Activated CD8-positive, alpha-beta memory T cell treated with anti-CD3 and anti-CD28 coated beads for 24 hours (primary cell): ENCODE results near the gene SYCE3.
"Not testable (repeated sequence)": the region's sequence is repeated elsewhere in the genome, so short reads cannot be mapped to it uniquely, and the experiment has no call there.

Experiments used
- DNase-seq: peaks from one replicate; pipeline ENCODE4 v3.0.0-alpha.2; 2020

Gene SYCE3

DNA sequence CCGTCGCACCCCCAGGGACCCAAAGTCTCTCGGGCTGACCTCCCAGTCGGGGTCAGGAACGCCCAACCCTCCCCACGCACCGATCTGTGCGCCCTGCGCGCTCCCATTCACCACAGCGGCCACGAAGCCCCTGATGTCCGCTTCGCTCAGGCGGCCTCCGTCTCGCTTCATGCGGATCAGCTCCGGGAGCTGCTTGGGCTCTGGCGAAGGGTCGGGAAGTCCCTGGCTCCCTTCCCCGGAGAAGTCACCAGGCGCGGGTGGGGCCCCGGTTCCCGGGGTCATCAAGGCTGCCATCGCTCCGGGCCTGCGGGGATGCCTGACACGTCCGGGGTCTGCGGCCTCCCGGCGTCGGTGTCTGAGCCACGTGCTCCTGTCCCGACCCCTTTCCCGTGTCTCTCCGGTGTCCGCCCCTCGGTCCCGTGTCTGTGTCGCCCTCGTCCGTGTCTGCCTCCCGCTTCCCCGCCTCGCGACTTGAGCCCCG is 33.3 kb downstream of the SYCE3 start:
- DNase-seq, result no peak

DNA sequence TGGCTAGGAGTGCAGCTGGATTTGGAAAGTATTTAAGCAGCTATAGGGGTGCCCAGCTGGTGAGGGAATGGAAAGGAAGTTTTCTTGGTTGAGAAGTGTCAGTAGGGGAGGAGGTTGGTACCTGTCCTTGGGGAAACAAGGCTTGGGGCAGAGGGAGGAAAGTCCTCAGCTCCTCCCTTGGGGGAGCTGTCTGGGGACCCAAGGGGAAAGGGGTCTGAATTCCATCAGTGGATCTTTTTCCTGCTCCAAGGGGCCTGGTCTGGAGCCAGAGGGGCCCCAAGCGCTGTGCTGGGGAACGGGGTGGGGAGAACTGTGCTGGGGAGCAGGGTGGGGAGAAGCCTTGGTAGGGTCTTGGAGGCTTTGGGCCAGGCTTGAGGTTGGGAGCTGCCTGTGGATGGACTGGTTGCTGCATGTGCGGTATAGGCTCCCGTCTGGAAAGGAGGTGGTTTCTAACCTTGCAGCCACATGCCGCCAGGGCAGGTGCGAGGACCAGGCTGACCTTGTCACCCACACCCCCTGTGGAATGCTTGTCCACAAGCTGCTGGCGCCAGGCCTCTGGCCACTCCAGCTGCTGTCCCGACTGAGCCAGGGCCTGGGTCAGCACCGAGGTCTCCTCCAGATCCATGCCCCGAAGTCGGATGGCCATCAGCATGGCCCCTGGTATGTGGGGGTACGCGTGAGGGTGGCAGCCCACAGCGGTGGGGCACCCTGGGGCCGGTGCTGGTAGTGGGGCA is 33.9 kb downstream of the SYCE3 start:
- DNase-seq, result peak; percentile 71

DNA sequence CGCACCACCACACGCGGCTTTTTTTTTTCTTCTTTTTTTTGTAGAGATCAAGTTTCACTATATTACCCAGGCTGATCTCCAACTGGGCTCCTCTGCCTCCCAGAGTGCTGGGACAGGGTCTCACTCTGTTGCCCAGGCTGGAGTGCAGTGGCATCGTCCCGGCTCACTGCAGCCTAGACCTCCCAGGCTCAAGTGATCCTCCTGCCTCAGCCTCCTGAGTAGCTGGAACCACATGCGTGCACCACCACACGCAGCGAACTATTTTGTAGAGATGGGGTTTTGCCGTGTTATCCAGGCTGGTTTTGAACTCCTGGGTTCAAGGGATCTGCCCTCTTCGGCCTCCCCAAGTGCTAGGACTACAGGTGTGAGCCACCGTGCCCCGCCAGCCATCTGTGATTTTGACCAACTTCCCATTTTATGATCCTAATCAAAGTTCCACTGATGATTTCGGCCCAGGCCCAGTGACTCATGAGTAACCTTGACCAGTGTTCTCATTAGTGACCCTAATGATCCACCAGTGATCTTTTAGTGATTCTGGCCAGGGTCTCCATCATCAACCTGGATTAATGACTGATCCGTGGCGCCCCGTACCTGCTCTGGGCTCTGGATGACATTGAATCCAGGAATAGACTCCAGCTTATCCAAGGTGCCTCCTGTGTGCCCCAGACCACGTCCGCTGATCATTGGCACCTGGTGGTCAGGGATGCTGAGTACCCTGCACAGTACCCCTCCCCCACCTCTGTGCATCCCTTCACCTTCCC is 34.6 kb downstream of the SYCE3 start:
- peak; percentile 63 for DNase-seq

DNA sequence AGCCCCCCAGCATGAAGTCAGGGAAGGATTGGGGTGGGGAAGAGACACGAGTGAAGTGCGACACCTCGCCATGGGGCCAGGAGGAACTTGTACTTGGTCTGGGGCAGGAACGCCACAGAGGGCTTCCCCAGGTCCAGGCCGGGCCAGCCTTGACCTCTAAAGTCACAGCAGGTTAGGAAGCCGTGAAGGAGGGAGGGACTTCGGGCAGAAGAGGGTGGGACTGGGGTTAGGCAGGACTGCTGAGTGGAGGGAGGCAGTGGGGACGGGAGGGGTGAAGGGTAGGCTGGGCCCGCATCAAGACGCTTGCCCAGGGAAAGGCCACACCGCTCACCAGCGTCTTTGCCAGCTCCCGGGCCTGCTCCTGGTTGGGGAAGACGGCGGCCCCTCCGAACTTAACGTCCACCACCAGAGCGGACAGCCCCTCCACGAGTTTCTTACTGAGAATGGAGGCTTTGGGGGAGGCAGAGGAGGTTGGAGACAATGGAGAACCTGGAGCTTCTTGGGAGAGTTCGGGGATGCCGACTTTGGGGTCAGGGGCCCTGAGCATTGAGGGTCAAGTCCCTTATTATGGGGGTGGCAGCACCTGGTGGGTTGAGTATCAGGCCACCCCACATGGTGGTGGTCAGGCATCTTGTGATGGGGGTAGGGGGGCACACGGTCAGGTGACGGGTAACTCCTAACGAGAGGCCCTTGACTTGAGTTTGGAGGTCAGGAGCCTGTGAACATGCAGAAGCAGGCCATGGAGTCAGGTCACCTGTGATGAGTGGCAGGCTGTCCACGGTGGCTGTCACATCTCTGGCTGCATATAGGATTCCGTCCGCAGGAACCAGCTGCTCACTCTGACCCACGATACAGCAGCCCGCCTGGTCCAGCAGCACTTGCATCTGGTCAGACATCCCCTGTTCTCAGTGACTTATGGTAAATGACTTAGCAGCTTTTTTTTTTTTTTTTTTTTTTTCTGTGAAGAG is 35.6 kb downstream of the SYCE3 start:
- peak; percentile 69 for DNase-seq

DNA sequence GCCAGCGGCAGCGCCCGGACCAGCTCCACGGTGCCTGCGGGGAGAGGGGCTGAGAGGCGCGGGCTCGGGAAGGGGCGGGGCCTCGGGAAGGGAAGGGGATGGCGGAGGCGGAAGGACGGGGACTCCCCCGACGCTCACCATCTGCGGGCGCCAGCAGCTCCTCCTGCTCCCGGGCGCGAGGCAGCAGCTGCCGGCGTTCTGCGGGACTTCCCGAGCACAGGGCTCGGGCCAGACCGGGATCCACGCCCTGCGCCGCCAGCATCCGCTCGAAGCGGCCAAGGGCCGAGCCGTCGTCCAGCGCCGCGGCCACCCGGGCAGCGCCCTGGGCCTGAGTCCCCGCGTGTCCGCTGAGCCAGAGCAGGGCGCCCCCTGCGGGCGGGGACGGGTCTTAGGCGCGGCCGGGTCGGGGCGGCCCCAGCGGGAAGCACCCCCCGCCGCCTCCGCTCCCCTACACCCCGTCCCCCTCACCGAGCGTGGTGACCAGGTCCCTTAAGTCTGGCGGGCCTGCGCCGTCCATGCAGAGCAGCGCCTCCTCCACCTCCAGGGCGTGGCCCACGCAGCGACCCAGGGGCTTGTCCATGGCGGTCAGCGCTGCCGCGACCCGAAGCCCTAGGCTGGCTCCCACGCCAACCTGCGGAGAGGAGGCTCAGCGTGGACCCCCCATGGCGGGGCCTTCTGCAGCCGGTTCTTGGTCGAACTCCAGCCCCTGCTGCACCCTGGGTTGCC is 36.4 kb downstream of the SYCE3 start:
- DNase-seq, result peak; percentile 94

DNA sequence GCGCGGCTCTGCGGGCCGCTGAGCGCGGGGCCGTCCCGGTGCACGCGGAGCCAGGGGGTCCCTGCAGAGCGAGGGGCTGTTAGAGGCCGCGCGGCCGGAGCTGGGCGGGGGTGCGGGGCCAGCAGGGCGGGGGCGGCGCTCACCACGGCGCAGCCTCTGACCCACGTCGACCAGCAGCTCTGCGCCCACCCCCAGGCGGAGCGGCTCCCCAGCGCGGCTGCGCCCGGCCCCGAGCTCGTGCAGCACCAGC is 36.9 kb downstream of the SYCE3 start:
- no peak for DNase-seq

DNA sequence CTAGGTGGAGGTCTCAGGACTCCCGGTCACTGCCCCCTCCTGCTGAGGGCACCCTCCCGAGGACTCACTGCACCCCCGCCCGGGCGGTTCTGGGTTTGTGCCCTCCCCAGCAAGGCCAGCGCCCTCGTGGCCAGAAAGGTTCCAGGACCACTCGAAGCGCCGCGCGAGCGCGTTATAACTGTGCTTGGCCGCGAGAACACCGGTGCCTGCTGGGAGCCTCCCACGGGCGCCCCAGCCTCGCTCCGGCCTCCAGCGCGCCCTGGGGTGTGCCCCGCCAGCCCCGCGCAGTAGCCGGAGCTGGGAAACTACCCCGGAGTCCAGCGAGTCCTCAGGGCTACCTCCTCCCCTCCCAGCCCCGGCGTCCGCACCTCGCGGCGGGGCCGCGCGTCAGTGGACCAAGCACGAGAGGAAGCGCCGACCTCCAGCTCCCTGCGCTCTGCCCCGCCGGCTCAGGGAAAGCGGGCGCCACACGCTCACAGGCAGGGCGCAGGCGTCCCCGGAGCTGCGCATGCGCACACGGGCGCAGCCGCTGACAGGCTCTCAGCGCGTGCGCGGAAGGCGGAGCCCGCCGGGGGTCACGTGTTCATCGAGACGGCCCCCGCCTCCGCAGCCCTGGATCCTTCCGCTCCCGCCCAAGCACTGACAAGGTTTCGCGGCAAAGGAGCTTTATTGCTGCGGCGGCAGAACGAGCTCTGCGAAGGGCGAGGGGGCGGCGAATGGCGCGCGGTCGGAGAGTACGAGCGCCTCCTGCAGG is 37.4 kb downstream of the SYCE3 start, which contains the start of gene SCO2:
Gene SCO2 (minus strand): TSS at position 495 of the 754 bp plus-strand sequence. CDS start 1,187 bp downstream, outside the sequence.
- DNase-seq, result peak; percentile 99

DNA sequence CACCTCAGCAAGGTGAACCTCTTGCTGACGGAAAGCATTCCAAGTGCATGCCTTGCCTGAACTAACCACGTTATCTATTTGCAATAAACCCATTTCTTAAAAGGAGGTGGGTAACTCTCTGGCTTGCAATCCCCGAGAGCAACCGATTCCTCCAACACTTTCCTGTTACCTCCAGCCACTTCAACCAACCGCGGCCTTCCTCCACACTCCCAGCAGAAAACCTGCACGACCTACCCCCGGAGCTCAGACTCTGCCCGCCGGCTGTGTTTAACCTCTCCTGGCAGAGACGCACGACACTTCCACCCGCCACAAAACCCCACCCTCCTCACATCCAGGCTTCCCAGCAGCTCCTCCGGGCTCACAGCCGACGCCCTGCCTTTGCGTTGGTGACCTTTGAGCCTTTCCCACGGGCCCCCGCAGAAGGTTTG is 38.0 kb downstream of the SYCE3 start:
- no peak for DNase-seq

DNA sequence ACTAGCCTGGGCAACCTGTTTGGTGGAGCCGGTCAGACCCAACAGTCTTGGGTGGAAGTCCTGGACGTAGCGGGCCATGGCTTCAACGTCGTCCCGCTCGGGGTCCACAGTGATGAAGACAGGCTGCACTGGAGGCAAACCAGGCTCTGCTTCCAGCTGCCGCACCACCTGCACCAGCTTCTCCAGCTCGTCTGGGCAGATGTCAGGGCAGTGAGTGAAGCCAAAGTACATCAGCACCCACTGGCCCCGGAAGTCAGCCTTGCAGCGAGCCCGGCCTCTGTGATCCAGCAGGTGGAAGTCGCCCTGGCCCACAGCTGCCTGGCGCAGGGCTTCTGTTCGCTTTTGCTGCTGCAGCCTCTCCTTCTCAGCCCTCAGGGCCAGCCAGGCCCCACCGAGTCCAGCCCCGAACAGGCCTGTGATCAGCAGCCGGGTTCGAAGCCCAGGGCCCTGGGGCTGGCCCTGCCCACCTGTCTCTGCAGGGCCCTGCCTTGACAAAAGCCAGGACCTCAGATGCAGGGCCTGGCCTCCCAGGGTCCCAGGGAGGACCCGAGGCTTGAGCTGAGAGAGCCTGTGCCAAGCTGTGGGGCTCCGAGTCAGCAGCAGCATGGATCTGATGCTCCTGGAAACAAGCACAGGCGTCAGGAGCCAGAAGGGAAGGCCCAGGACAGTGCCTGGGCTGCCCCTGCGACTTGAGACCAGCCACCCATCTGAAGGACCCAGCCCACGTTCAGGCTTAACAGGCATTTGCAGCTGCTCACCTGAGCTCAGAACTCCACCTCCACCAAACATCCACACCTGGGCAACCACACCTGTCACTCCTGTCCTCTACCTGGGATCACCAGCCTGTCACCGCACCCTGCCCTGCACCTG is 38.7 kb downstream of the SYCE3 start:
- DNase-seq, result no peak

DNA sequence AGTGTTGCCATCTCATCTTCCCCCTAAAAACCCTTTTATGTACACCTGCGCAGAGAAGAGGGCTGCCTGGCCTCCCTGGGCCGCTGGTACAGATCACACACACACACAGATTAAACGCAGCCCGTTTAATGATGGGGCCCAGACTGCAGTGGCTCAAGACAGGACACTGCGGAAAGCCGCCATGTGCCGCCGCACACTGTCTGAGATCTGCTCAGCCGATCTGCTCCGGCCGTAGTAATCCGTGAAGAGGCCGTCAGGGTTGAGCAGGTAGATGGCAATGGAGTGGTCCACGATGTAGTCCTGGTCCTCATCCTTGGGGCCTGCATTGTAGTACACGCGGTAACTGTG is 39.3 kb downstream of the SYCE3 start:
- no peak for DNase-seq

DNA sequence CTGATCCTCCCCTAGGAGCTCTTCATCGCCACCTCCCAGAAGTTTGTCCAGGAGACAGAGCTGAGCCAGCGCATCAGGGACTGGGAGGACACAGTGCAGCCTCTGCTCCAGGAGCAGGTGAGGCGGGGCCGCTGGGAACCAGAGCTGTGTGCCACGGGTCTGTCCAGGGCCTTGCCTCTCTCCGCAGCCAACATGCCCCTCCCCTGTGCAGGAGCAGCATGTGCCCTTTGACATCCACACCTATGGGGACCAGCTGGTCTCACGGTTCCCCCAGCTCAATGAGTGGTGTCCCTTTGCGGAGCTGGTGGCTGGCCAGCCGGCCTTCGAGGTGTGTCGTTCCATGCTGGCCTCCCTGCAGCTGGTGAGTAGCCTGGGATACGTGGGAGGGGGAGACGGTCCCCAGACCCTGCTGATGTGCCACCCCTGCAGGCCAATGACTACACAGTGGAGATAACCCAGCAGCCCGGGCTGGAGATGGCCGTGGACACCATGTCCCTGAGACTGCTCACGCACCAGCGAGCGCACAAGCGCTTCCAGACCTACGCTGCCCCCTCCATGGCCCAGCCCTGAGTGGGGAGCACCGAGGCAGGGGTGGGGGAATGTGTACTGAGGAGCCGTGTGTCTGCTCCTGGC is 39.8 kb downstream of the SYCE3 start:
- no peak for DNase-seq

DNA sequence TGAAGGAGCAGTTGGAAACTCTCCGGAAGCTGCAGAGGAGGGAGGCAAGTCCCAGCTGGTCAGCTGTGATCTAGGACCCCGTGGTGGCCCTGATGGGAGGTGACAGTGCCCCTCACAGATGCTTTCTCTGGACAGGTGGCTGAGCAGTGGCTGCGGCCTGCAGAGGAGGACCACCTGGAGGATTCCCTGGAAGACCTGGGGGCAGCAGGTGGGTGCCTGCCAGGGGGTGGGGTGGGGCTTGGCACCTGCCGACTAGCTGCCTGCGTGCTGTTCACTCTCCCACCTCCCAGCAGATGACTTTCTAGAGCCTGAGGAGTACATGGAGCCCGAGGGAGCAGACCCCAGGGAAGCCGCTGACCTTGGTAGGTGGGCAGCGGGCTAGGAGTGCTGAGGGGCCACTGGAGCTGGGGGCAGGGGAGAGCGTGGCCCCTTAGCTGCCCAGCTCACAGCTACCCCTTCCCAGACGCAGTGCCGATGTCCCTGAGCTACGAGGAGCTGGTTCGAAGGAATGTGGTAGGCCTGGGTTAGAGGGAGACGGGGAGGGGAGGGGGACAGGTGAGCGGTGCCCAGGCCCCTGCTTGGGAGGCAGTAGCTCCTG is 40.4 kb downstream of the SYCE3 start:
- no peak for DNase-seq

DNA sequence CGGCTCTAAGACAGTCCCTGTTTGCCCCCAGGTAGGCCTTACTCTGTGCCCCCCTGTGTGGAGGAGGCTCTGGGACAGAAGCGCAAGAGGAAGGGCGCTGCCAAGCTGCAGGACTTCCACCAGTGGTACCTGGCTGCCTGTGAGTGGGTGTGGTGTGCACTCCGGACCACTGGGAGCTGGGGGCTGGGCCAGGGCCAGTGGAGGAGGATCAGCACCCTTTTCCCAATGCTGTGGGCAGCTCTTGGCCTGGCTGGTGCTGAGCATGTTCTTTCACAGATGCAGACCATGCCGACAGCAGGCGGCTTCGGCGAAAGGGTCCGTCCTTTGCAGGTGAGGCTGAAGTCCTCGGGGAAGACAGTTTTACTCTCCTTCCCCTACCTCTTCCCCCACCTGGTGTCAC is 41.0 kb downstream of the SYCE3 start:
- no peak for DNase-seq

DNA sequence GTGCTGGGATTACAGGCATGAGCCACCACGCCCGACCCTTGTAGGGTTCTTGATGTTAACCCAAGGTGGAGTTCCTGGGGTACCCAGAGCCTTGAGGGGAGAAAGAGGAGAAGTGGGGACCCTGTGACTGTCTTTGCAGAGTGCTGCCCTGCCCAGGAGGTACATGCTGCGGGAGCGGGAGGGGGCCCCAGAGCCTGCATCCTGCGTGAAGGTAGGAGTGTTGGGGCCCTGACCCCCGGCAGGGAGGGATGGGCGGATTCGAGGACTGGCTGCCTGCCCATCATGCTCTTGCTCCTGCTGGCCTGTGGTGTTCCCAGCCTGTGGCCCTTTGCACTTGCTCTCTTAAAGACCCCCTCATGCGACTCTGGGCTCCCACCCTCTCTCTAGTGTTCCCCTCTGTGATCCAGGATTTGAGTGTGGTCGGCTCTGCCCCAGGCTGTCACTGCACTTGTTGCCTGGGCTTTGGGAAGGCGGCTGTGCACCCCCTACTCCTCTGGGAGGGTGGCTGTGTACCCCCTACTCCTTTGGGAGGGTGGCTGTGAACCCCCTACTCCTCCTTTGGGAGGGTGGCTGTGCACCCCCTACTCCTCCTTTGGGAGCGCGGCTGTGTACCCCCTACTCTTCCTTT is 41.8 kb downstream of the SYCE3 start:
- no peak for DNase-seq

DNA sequence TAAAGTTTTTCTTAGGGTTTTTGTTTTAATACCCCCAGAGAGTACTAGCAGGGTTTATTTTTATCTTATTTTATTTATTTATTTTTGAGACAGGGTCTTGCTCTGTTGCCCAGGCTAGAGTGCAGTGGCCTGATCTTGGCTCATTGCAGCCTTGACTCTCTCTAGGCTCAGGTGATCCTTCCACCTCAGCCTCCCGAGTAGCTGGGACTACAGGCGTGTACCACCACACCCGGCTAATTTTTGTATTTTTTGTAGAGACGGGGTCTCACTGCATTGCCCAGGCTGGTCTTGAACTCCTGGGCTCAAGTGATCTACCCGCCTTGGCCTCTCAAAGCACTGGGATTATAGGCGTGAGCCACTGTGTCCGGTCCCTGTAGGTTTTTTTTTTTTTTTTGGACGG is 42.5 kb downstream of the SYCE3 start:
- DNase-seq, result not testable (repeated sequence)

DNA sequence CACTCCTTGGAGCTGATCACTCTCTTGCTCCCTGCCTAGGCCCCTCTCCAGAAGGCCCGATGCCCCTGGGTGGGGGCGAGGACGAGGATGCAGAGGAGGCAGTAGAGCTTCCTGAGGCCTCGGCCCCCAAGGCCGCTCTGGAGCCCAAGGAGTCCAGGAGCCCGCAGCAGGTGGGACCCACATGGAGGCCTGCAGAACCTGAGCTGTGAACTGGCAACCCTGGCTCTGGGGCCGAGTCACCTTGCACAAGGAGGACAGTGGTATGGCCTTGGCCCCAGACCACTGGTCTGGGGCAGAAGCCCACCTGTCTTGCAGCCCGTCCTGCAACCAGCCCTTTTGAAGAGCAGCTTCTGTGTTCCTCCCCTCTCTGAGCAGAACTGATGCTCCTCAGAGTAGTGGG is 43.6 kb downstream of the SYCE3 start:
- no peak for DNase-seq

DNA sequence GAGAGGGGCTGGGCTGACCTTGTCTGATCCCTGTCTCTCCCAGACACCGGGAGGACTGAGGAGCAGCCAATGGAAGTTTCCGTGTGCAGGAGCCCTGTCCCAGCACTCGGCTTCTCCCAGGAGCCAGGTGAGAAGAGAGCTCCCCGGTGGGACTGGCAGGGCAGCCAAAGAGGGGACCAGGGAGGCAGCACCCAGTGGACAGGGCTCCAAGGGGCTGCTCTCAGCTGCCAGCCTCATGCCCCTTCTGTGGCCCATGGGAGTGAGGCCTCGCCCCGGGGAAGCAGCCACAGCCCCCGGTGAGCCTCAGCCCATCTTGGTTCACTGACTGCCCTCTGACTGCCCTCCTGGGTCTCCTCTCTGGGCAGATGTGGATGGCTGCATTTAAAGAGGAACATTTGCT is 44.1 kb downstream of the SYCE3 start:
- no peak for DNase-seq

DNA sequence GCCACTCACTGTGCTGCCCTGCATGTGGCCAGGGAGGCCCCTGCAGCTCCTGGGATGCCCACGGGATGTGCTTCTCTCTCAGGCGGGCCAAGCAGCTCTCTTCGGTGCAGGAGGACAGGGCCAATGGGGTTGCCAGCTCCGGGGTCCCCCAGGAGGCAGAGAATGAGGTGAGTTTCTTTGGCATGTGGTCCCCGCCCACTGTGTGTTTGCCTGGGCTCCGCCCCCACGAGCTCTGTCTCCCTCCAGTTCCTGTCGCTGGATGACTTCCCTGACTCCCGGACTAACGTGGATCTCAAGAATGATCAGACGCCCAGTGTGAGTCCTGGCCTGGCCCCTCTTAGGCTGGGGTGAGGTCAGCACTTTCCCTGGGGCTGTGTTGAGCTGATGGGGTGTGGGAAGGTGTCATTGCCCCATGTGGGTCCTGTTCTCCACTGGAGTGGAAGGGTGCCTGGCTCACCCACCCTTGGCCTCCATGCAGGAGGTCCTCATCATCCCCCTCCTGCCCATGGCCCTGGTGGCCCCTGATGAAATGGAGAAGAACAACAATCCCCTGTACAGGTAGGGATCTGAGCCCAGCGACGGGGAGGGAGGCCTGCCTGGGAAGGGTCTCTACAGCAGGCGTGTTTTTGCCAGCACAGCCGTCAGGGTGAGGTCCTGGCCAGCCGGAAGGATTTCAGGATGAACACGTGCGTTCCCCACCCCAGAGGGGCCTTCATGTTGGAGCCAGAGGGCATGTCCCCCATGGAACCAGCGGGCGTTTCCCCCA is 45.0 kb downstream of the SYCE3 start:
- no peak for DNase-seq

DNA sequence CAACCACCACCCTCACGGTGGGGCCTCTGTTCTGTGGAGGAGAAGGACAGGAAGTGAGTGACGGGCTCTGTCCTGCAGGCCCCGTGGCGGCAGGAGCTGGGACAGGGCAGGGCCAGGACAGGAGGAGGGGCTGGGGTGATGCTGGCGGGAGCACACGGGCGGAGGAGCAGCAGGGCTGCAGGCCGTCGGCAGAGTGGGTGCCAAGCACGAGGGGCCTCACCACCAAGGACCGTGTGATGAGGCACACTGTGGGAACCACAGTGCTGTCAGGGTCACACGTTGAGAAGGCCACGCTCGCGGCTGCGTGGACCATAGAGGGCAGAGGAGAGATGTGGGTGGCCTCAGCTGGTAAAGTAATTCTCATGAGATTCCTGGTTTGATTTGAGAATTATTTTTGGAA is 45.8 kb downstream of the SYCE3 start:
- no peak for DNase-seq
